M059J (cell line): ENCODE results near the gene APH1B. TPM values are rescaled to one million over a fixed set of nuclear protein-coding genes. Genes with fewer than 3 reads are reported as not detected.

Experiments used
- DNase-seq: peaks from one replicate; pipeline ENCODE4 v3.0.0-alpha.2; 2012; ENCODE audit warnings: low read depth
- total RNA-seq: library from RNA; depleted of rRNA; stranded (reverse); fragments of >200 nt; shearing (Covaris generic); gene quantifications from 2 replicates; pipeline ENCODE4 v1.2.3, GENCODE V29; 2014

APH1B gene
- total RNA-seq, 1 experiment from 2014 or later: 7.7 TPM

GRCh38 chr15:63252292-63252691 lies 25.1 kb upstream of the APH1B start:
- no peak for DNase-seq

DNA sequence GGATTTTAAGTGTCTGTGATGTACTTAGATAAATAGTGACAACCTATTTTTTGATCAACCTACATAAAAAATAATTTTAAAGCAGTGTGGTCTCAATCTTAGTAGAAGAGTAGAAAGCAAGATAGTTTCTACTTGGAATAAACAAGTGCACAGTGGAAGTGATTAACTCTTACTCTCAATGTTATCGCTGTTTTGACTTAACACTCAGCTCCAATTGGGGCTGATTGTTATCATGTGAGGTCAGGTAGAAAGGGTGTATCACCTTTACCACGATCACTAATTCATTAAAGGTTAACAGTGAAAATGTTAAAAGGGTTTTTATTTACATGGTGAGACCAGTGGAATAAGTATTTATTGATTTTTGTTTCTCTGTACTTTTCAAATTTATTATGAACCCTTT lies 22.4 kb upstream of the APH1B start:
- no peak for DNase-seq

DNA sequence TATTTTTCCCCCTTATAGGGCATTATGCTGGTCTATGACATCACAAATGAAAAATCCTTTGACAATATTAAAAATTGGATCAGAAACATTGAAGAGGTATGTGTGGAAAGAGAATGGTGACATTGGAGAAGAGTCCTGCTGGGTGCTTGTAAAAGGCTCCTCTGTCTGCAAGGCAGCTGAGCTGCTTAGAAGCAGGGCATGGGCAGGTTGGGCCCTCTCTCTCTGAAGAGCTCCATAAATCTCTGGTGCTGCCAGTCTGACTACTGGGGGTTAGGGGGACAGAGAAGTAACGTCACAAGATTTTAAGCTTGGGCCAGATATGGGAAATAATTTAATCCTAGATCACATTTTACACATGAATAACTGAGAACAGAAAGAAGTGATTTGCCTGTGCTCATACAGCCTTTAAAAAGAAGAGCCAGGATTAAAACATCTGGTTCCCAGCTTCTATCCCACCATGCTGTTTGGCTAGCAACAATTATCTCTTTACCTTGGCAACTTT lies 21.9 kb upstream of the APH1B start:
- DNase-seq: no peak

DNA sequence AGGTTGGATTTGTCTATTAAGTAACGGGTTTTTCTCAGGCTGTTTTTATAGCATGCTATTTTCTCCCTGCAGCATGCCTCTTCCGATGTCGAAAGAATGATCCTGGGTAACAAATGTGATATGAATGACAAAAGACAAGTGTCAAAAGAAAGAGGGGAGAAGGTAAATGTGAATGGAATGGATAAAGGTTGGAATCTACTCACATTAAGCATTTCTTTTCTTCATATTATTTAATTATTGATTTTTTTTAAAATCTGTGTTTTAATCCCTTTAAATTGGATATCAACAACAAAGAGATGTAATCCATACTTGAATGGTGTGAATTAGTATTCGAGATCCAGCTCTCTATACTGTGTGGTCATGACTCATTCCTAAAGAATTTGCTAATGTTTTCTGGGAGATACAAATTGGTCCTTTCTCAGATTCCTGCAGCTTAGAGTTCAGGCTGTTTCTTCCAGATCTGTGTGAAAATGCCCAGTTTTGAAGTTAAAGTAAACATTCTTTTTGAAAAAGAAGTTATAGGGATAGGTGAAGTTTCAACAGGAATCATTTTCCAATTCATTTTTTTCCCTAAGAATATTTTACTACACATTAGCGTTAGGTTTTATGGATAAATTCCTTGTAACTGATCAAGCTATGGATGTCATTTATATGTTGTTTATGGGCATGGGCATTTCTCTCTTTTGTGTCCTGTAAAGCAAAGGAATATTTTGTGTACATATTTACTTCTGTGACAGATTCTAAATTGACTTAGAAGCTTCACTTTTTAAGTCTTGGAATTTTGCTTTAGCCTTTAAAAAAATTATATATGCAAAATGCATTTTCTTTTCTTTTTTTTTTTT lies 20.8 kb upstream of the APH1B start:
- peak; percentile 84 for DNase-seq

DNA sequence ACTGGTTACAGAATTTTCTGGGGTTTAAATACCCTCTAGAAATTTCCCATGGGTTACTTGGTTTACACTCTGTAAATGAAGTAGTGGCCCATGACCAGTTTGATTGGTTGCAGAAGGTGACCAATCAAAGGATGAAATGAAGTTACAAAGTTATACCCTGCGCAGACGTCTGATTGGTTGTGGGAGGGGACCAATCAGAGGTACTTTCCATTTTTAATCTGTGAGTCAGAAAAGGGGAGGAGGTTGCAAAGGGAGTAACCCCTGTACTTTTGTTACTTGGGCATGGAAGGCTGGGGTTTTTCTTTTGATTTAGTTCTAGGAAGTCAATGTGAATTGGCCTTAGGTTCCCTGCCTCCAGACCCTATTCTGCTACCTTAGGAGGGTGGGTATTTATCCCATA lies 18.7 kb upstream of the APH1B start:
- no peak for DNase-seq

DNA sequence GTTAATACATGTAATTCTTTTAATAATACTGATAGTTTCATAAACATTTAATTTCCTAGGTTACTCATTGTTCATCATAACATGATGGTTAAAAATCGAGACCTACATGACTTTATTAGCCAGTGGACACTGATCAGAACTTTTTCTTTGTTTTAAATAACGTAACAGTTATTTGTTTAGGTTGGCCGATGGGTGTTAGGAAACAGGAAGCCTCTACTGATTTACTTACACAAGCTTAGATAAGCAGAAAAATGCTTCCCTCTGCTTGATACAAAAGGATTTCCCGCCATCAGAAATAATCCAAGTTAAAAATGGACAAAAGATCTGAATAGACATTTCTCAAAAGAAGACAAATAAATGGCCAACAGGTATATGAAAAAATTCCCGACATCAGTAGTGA lies 16.6 kb upstream of the APH1B start:
- no peak for DNase-seq

- no peak for DNase-seq
These were observed 16.1 kb upstream of the APH1B start for GRCh38 chr15:63261311-63261710.

GRCh38 chr15:63263519-63263918 lies 13.9 kb upstream of the APH1B start:
- DNase-seq: no peak

DNA sequence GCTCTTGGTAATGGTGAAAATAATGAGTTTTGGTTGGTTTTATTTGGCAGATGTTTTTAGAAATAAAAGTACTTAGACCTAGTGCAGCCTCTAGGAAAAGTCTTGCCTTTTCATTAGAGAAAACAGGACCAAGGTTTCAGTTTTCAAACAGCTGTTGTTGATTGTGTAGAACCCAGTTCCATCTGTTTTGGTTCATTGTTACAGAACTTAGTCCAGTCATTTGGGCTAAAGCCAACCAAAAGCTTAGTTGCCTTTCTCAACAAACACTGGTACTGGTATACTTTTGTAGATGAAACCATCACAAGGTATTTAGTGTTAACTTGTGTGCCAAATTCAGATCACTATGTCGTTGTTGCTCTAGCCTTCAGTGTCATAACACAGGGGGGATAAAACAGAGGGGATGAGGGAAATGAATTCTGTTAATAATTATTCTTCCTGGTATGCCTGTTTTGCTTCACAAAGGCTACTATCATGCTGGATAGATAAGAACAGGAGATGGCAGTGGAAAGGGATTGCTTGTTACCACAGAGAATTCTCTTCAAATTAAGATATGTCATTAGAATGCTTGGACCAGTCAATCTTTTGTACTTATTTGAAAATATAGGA lies 12.6 kb upstream of the APH1B start:
- DNase-seq: no peak

- no peak for DNase-seq
These were observed 3.0 kb upstream of the APH1B start for GRCh38 chr15:63274427-63274826.

- DNase-seq: no peak
These were observed 915 bp upstream of the APH1B start for GRCh38 chr15:63276342-63277037.

DNA sequence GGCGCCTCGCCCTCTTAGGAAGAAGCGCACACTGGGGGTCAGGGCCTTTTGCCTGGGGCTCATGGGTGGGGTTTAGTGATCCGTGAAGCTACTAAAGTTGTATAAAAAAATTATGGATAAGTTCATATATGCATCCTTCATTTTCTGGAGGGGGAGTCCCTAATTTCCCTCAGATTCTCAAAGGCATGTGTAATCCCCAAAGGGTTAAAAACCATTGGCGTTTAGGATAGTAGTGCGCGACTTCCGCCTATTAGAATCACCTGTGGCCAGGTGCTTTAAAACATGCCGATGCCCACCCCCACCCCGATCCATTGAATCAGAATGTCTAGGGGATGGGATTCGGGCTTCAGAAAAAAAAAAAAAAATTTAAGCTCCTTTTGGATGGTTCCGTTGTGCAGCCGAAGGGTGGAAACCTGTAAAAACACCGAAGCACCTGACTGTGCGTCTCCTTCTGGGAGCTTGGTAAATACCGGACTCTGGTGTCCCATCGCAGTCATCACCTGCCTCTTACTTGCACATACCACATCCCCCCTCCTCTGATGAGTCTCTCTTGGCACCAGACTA lies 570 bp downstream of the APH1B start:
- DNase-seq: no peak

DNA sequence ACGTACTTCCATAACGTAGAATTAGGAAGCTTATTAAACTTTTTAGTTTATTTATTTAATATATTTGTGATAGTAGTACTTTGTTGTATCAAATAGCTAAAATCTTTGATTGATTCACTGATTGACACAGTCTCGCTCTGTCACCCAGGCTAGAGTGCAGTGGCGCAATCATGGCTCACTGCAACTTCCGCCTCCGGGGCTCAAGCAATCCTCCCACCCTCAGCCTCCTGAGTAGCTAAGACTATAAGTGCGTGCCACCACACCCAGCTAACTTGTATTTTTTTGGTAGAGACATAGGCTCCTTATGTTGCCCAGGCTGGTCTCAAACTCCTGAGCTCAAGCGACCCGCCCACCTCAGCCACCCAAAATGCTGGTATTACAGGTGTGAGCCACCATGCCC lies 5.7 kb downstream of the APH1B start:
- no peak for DNase-seq

DNA sequence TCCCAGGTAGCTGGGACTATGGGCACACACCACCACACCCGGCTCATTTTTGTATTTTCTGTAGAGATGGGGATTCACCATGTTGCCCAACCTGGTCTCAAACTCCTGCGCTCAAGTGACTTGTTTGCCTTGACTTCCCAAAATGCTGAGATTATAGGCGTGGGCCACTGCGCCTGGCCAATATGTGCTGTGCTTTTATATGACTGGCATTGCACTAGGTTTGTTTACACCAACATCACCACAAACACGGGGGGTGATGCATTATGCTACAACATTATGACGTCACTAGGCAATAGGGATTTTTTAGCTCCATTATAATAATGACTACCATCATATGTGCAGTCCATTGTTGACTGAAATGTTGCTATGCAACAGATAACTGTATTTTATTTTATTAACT lies 6.9 kb downstream of the APH1B start:
- no peak for DNase-seq

DNA sequence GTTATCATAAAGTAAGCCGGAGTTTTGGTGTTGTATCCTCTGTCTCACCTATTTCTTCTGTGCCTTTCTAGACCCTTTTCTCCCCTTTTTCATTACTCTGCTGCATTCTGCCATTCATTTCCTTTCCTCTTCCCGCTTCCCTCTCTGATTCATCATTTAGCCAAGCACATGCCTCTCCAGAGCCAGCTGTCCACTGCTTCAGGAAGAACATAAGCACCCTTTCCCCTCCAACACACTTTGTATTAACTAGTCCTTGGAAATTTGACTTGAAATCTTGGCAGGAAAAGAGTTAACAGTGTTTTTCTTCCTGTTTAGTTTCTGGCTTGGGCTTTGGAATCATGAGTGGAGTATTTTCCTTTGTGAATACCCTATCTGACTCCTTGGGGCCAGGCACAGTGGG lies 9.7 kb downstream of the APH1B start:
- no peak for DNase-seq

- DNase-seq: peak; percentile 23
These were observed 10.9 kb downstream of the APH1B start for GRCh38 chr15:63288342-63288741.

- peak; percentile 67 for DNase-seq
These were observed 11.5 kb downstream of the APH1B start for GRCh38 chr15:63288778-63289378.

- DNase-seq: peak; percentile 85
These were observed 14.1 kb downstream of the APH1B start for GRCh38 chr15:63291507-63291906.

DNA sequence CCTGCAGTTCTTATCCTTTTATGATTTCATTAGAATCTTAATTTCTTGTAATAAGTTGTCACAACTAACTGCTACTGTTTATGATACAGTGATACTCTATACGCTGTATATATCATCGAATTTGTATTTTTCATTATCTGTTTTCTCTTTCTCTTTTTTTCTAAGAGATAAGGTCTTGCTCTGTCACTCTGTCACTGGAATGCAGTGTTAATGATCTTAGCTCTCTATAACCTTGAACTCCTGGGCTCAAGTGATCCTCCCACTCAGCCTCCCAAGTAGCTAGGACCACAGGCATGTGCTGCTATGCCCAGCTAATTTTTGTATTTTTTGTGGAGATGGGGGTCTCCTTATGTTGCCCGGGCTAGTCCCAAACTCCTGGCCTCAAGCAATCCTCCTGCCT lies 14.8 kb downstream of the APH1B start:
- no peak for DNase-seq

GRCh38 chr15:63292771-63293170 lies 15.4 kb downstream of the APH1B start:
- no peak for DNase-seq

DNA sequence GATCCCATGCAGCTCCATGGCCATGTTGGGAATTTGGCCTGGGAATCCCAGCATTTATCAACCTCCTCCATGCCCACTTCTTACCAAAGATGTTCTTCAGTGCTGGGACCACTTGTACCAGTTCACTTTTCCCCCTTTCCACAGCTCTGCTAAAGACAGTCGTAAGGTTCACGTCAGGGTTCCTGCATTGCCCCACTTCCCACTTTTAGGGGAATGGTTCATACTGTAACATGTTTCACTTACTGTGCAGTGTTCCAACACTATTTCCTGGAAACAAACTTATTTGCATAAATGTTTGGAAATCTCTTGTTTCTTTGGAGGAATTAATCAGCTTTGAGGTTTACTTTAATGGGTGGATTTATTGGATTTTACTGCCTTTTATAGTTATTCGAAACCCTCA lies 17.0 kb downstream of the APH1B start:
- DNase-seq: no peak

DNA sequence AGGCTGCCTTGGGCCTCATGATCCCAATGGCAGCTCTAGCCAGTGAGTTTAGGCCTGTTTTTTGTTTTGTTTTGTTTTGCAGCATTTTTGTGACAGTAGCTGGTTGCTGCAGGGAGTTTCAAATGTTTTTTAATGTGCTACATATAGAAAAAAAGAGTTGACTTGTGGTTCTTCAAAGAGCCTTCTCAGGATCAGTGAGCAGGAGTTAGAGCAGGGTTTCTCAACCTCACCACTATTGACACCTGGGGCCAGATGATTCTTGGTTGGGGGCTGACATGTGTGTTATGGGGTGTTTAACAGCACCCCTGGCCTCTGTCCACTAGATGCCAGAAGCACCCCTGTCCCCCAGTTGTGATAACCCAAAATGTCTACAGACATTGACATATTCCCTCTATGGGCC lies 17.9 kb downstream of the APH1B start:
- no peak for DNase-seq
